Activated naive CD4-positive, alpha-beta T cell treated with anti-CD3 and anti-CD28 coated beads, Interleukin-2, amount 50 U/mL, for 24 hours (primary cell): ENCODE results near the gene GPNMB.
"Not testable (repeated sequence)": the region's sequence is repeated elsewhere in the genome, so short reads cannot be mapped to it uniquely, and the experiment has no call there.

ENCODE experiments used
- H3K27ac Mint-ChIP-seq: one replicate; pipeline ENCODE4 v1.8.0; 2021; ENCODE audit warnings: mild to moderate bottlenecking, mixed read lengths
- H3K27me3 Mint-ChIP-seq: one replicate; pipeline ENCODE4 v1.8.0; 2021; ENCODE audit warnings: mixed read lengths
- H3K36me3 Mint-ChIP-seq: one replicate; pipeline ENCODE4 v1.8.0; 2021; ENCODE audit warnings: mixed read lengths
- H3K4me1 Mint-ChIP-seq: one replicate; pipeline ENCODE4 v1.8.0; 2021; ENCODE audit warnings: mixed read lengths
- H3K4me3 Mint-ChIP-seq: one replicate; pipeline ENCODE4 v1.8.0; 2021; ENCODE audit warnings: mild to moderate bottlenecking, mixed read lengths
- H3K9me3 Mint-ChIP-seq: one replicate; pipeline ENCODE4 v1.8.0; 2021; ENCODE audit warnings: mixed read lengths

The GPNMB gene

DNA sequence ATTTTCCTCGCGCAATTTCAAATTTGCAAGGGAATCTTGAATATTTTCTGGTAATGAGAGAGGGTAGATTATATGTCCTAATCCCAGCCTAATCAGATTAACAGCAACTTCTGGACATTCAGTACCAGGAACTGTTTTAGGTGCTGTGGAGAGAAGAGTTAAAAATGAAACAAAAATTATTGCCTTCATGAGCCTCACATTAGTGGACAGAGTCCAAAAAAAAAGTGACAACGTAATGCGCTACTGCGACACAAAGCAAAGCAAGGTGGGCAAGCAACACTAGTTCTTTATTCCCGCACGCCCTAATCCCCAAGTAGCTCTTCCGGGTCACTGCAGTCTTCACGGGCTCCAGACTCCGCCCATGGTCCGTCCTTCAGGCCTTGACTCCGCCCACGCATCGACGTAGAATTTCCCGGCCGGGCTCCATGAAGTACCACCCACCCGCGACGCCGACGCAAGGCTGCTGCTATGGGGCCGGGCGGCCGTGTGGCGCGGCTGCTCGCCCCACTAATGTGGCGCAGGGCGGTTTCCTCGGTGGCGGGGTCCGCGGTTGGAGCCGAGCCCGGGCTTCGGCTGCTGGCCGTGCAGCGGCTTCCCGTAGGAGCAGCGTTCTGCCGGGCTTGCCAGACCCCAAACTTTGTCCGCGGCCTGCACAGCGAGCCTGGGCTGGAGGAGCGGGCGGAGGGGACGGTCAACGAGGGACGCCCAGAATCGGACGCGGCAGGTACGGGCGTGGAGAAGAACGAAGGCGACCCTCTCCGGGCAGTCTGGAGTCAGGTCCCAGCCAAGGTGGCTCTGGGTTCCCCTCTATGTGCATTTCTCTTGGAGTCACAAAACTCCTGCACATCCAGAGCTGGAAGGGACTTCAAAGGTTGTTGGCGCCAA is 52.6 kb downstream of the GPNMB start, which contains the start of gene MALSU1:
Gene MALSU1, plus strand, starts transcription at position 455 of the 885 bp plus-strand sequence. Its CDS starts 14 bp downstream, at position 469.
- H3K27ac Mint-ChIP-seq: peak within 1 kb of the TSS; percentile 96
- peaks cover 6% of the 10 kb centered on the region for H3K36me3 Mint-ChIP-seq
- peak within 1 kb of the TSS; percentile 99 for H3K4me3 Mint-ChIP-seq
- peaks cover 51% of the 10 kb centered on the region for H3K4me1 Mint-ChIP-seq
- no peaks in the 10 kb centered on the region for H3K9me3 Mint-ChIP-seq
- no peaks in the 10 kb centered on the region for H3K27me3 Mint-ChIP-seq

DNA sequence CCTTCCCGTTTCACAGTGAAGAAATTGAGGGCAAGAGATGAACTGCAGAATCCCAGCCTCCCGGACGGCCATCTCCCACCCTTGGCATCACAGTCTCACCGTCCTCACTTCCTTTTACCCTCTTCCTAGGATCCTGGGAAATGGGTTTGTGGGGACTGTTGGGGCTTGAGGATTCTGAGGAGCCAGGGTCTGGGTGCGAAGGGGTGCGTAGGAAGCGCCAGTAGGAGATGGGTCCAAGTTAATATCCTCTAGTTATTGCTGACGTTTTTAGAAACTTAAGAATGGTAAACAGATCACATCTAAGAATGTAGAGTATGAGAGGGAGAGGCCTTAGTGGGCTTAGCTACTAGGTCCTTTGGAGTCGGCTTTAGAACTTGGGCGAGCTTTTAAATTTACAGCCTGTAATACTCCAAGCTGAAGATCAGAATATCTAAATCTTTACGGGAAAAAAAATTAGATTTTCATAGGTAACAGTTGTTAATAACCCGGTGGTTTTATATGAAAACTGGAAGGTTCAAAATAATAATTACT is 53.3 kb downstream of the GPNMB start:
- H3K4me1 Mint-ChIP-seq: peaks cover 58% of the 10 kb centered on the region
- H3K9me3 Mint-ChIP-seq: no peaks in the 10 kb centered on the region
- peak overlapping the region; percentile 99 for H3K4me3 Mint-ChIP-seq
- peaks cover 9% of the 10 kb centered on the region for H3K36me3 Mint-ChIP-seq
- H3K27me3 Mint-ChIP-seq: no peaks in the 10 kb centered on the region
- H3K27ac Mint-ChIP-seq: peak overlapping the region; percentile 96

DNA sequence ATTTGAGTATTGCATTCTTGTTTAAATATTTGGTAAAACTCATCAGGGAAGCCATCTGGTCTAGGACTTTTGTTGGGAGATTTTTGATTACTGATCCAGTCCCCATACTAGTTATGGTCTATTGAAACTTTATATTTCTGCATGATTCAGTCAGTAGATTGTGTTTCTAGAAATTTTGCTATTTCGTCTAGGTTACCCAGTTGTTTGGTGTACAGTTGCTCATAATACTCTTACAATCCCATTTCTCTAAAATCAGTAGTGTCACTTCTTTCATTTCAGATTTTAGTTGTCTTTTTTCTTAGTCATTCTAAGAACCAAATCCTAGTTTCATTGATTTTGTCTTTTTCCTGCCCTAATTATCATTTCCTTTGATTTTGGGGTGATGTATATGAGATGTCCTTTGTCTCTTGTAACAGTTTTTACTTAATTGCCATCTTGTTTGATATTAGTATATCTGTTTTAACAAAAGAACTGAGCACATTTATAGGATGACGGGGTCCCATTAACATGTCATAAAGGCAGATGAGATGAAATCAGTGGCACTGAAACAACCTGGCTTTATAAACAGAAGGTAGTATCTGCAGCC is 60.5 kb downstream of the GPNMB start:
- H3K36me3 Mint-ChIP-seq: peaks cover 22% of the 10 kb centered on the region
- peaks cover 52% of the 10 kb centered on the region for H3K4me1 Mint-ChIP-seq
- no peaks in the 10 kb centered on the region for H3K9me3 Mint-ChIP-seq
- H3K4me3 Mint-ChIP-seq: no peak overlapping the region
- H3K27ac Mint-ChIP-seq: peak overlapping the region; percentile 60
- H3K27me3 Mint-ChIP-seq: no peaks in the 10 kb centered on the region

DNA sequence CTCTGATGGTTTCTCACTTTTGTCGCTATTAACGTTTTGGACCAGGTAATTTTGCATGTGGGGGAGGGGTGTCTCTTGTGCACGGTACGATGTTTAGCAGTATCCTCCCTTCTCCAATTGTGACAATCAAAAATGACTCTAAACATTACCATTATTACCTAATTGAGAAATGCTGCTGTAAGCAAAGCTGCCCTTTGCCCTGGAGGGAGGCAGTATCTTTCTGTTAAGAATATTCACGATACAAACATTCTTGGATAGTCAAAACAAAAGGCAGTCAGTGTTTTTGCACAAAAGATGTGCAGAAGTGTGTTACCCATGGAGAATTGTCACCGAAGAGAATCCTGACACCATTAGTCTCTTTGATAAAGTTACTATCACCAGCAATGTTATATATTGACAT is 62.2 kb downstream of the GPNMB start:
- Mint-ChIP-seq H3K27me3 (no peaks in the 10 kb centered on the region), H3K4me1 (peaks cover 38% of the 10 kb centered on the region), H3K27ac (no peak overlapping the region), H3K4me3 (no peak overlapping the region), H3K9me3 (no peaks in the 10 kb centered on the region), H3K36me3 (peaks cover 15% of the 10 kb centered on the region)

DNA sequence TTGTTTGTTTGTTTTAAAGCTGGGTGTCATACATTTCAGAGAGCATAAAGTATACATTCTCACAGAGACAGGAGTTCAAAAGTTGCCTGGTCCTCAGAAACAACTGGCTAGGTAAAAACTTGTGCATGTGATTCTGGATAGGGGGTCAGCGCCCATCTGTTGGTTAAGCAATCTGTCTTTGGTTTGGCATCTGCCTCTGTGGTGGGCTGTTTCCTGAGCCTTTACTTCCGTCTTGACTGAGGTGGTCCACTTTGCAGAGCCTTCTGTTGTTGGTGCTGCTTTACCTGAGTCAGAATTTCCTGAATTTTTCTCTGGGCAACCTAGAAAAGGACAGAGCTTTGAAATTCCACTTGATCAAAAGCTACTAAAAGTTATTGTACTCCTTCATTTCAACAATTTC is 65.6 kb downstream of the GPNMB start:
- not testable (repeated sequence) for H3K27ac Mint-ChIP-seq, H3K27me3 Mint-ChIP-seq, H3K4me3 Mint-ChIP-seq, H3K36me3 Mint-ChIP-seq, H3K9me3 Mint-ChIP-seq
- peaks cover 13% of the 10 kb centered on the region for H3K4me1 Mint-ChIP-seq

DNA sequence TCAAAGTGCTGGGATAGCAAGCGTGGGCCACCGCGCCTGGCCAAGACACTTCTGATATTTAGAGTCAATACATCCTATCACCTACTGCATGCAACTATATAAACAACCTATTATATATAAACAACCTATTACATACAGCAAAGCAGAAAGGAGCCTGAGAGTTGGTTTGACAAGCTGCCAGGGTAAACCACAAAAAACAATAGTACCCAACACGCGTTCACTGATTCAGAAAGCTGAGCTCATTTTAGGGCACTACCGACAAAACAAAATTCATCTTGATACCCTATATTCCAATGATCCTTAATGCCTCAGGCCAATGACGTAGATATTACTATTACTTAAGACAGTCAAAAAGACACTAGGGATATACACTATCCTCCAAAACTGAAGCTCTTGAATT is 68.8 kb downstream of the GPNMB start:
- H3K36me3 Mint-ChIP-seq: peaks cover 2% of the 10 kb centered on the region
- H3K9me3 Mint-ChIP-seq: no peaks in the 10 kb centered on the region
- H3K4me1 Mint-ChIP-seq: peaks cover 4% of the 10 kb centered on the region

More for the DNA sequence above, 68.8 kb downstream of the GPNMB start:
- Mint-ChIP-seq H3K27ac (no peak overlapping the region), H3K4me3 (no peak overlapping the region), H3K27me3 (peaks cover 1% of the 10 kb centered on the region)
